Central memory CD8-positive, alpha-beta T cell (primary cell): Measurements from ENCODE around the gene TDO2.
"Not testable (repeated sequence)": the region's sequence is repeated elsewhere in the genome, so short reads cannot be mapped to it uniquely, and the experiment has no call there.

Experiments
- ATAC-seq: fragments of 150-1000 bp; cut with Tn5 transposase; replicated peaks from 2 replicates; pipeline ENCODE4 v1.10.0; 2022; ENCODE audit warnings: mild to moderate bottlenecking, moderate FRiP score, moderate number of reproducible peaks; ENCODE audit not compliant: poor library complexity, severe bottlenecking; ENCODE audit errors: extremely low read depth
- DNase-seq, 2 donors: peaks; one replicate each; pipeline ENCODE4 v3.0.0; 2021; ENCODE audit warnings: low spot score in 2 of 2
- H3K27ac Mint-ChIP-seq: one replicate; pipeline ENCODE4 v1.8.0; 2022; ENCODE audit warnings: low read depth, mild to moderate bottlenecking, moderate library complexity, mixed read lengths
- H3K27me3 Mint-ChIP-seq: one replicate; pipeline ENCODE4 v1.8.0; 2022; ENCODE audit warnings: mixed read lengths
- H3K36me3 Mint-ChIP-seq: one replicate; pipeline ENCODE4 v1.8.0; 2022; ENCODE audit warnings: mild to moderate bottlenecking, moderate library complexity, mixed read lengths; ENCODE audit not compliant: insufficient read depth
- H3K4me1 Mint-ChIP-seq: one replicate; pipeline ENCODE4 v1.8.0; 2022; ENCODE audit warnings: mixed read lengths
- H3K4me3 Mint-ChIP-seq: one replicate; pipeline ENCODE4 v1.8.0; 2022; ENCODE audit warnings: mild to moderate bottlenecking, moderate library complexity, mixed read lengths
- H3K9me3 Mint-ChIP-seq: one replicate; pipeline ENCODE4 v1.8.0; 2022; ENCODE audit warnings: mixed read lengths

Gene TDO2

DNA sequence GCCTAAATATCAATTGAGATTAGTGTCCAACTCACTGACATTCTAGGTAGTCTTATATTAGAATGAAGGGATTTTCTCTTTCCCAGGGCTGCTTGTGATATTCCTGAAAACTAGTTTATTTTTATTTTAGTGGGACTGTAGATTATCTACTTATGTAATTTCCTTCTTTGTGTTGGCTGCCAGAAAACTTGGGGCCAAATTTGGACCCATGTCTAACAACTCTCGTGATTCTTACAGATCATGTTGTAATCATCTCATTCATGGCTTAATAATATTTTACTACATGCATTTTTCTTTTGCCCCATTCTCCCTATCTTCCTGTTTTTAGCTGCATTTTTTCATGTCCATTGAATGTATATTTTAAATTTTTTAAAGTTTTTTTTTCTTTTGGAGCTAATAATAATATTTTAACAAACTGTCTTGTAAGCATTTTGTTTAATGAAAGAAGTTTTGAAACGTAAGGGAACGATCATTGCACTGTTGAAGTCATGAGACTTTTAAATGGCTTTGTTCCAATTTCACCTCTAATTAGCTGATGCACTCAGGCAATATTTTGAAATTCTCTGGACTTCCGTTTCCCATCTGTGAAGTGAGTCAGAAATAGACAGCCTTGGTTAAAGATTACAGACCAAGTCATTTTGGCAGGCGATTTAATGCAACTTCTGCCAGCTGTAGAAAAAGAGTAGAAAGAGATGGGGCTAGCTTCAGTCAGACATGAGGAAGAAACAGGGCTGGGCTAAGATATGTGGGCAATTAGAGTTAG, 14.3 kb upstream of the TDO2 start:
- peaks cover 6% of the 10 kb centered on the region for H3K9me3 Mint-ChIP-seq
- ATAC-seq (no peak), DNase-seq (no peak)
- no peak overlapping the region for H3K4me3 Mint-ChIP-seq
- peaks cover 32% of the 10 kb centered on the region for H3K27me3 Mint-ChIP-seq
- no peaks in the 10 kb centered on the region for H3K4me1 Mint-ChIP-seq
- no peaks in the 10 kb centered on the region for H3K36me3 Mint-ChIP-seq
- no peak overlapping the region for H3K27ac Mint-ChIP-seq

- no peak overlapping the region for H3K27ac Mint-ChIP-seq
- H3K9me3 Mint-ChIP-seq, result peaks cover 6% of the 10 kb centered on the region
- H3K36me3 Mint-ChIP-seq, result no peaks in the 10 kb centered on the region
- no peak for ATAC-seq
- no peak overlapping the region for H3K4me3 Mint-ChIP-seq
- peaks cover 36% of the 10 kb centered on the region for H3K27me3 Mint-ChIP-seq
- no peak for DNase-seq
- no peaks in the 10 kb centered on the region for H3K4me1 Mint-ChIP-seq
Measured at GRCh38 chr4:155889946-155890345, 13.6 kb upstream of the TDO2 start.

DNA sequence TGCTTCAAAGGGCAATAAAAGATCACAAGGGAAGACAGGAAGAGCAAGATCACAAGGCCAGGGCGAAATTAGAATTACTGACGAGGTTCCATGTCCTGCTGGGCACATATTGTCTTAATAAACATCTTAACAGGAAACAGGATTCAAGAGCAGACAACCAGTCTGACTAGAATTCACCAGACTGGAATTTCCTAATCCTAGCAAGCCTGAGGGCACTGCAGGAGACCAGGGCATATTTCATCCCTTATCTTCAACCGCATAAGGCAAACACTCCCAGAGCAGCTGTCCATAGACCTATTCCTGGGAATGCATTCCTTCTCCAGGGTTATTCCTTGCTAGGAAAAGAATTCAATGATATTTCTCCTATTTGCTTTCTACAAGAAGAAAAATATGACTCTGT, 12.4 kb upstream of the TDO2 start:
- H3K27ac Mint-ChIP-seq, result no peak overlapping the region
- no peak for ATAC-seq
- H3K4me3 Mint-ChIP-seq, result no peak overlapping the region
- peaks cover 36% of the 10 kb centered on the region for H3K27me3 Mint-ChIP-seq
- no peaks in the 10 kb centered on the region for H3K36me3 Mint-ChIP-seq
- no peaks in the 10 kb centered on the region for H3K4me1 Mint-ChIP-seq
- DNase-seq, result no peak
- H3K9me3 Mint-ChIP-seq, result peaks cover 6% of the 10 kb centered on the region

DNA sequence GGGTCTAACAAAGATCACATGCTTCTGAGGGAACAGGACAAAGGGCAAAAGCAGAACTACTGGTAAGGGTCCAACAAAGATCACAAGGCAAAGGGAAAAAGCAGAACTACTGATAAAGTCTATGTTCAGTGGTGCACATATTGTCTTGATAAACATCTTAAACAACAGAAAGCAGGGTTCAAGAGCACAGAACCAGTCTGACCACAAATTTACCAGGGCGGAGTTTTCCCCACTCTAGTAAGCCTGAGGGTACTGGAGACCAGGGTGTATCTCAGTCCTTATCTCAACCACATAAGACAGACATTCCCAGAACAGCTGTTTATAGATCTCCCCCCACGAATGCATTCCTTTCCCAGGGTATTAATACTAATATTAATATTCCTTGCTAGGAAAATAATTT, 5.1 kb upstream of the TDO2 start:
- not testable (repeated sequence) for H3K36me3 Mint-ChIP-seq, H3K9me3 Mint-ChIP-seq, H3K27ac Mint-ChIP-seq, H3K4me1 Mint-ChIP-seq, DNase-seq, ATAC-seq, H3K4me3 Mint-ChIP-seq
- peaks cover 12% of the 10 kb centered on the region for H3K27me3 Mint-ChIP-seq

DNA sequence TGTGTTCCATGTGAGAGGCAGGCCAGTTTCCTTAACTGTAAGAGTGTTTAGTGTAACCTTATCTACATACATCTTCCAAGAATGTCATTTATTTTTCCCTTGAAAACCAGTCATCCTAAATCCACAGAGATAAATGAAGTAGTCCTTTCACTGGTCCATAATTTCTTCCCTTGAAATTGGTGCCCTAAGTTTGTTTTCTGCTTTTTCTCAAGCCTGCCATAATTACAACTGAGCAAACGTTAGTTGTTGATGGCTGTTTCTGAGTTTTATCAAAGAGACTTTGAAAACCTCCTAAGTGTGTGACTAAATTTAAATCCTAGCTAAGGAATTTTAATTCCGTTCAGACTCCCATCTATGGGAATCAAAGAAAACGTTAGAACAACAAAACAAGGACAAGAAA, 3.6 kb upstream of the TDO2 start:
- Mint-ChIP-seq H3K27me3 (no peaks in the 10 kb centered on the region), H3K27ac (no peak overlapping the region), H3K9me3 (peaks cover 6% of the 10 kb centered on the region), H3K4me3 (no peak overlapping the region), H3K36me3 (peaks cover 1% of the 10 kb centered on the region), H3K4me1 (no peaks in the 10 kb centered on the region)
- DNase-seq, result no peak
- no peak for ATAC-seq

GRCh38 chr4:155900381-155900780, 3.1 kb upstream of the TDO2 start:
- H3K4me3 Mint-ChIP-seq, result no peak overlapping the region

DNA sequence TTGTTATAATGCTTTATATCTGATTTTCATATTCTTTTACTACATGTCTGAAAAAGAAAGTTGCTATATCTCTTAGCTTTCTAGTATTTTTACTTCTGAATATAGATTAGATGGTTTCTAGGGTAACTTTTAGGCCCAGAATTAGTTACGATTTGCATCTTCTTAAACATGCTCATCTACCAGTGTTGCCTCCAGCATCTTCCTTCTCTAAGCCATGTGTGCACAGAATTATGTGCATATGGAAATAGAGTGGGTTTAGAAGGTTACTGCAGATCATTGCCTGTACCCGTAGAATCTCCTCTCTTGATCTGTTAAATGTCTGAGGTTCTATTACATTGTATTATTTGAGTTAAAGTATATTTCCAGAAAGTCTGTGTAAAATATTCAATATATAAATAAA, 2.5 kb upstream of the TDO2 start:
- no peaks in the 10 kb centered on the region for H3K27me3 Mint-ChIP-seq
- ATAC-seq (no peak), DNase-seq (no peak)
- no peak overlapping the region for H3K4me3 Mint-ChIP-seq
- H3K36me3 Mint-ChIP-seq, result peaks cover 1% of the 10 kb centered on the region
- no peaks in the 10 kb centered on the region for H3K4me1 Mint-ChIP-seq
- no peak overlapping the region for H3K27ac Mint-ChIP-seq
- H3K9me3 Mint-ChIP-seq, result peaks cover 6% of the 10 kb centered on the region

More at GRCh38 chr4:155900381-155900780, 3.1 kb upstream of the TDO2 start:
- ATAC-seq, result no peak
- no peak for DNase-seq
- H3K4me1 Mint-ChIP-seq, result no peaks in the 10 kb centered on the region
- peaks cover 6% of the 10 kb centered on the region for H3K9me3 Mint-ChIP-seq
- peaks cover 1% of the 10 kb centered on the region for H3K36me3 Mint-ChIP-seq
- H3K27ac Mint-ChIP-seq, result no peak overlapping the region
- no peaks in the 10 kb centered on the region for H3K27me3 Mint-ChIP-seq

DNA sequence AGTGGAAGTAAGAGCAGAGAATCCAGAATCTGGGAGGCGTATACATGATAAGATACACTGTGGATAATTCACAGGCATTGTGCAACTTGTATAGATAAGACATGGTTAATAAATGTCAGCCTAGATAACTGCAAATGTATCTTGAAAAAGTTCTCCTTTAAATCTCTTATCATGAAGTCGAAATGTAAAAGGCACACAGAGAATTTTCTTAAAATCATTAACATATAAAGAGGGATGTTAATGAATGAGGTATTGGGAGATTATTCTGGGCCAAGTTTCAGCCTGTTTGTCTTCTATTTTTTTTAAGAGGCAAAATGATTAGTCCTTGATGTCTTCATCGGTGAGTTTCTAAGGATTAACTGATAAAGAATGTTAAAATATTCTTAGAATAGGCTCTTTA, 835 bp downstream of the TDO2 start:
- no peak overlapping the region for H3K27ac Mint-ChIP-seq
- no peak for ATAC-seq

DNA sequence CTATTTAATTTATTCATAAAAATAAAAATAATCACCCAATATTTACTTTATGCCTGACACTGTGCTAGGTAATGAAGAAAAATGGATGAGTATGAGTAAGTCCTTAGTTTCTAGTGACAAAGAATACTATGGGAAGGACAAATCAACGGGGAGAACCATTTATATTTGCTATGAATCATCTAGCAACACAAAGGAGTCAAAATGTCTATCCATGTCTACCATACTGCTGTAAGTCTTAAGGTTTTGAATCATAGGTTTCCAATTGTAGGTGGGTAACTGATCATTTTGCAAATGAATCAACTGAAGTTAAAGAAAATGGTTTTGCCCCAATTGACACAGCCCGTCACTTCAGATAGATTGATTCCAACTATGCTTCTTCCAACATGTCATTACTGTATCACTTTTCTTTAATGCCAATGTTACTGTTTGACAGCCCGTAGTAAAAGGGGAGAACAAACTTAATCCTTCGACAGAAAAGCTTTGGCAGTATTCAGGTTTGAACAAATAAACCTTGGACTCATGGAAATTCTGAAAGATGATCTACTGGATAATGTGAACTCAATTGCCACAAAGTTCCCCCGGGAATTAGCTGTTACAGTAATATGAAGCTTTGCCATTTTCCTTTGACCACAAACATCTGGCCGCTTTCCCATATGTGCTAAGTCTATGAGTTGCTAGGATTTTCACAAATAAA, 3.2 kb downstream of the TDO2 start:
- no peak overlapping the region for H3K27ac Mint-ChIP-seq
- peaks cover 2% of the 10 kb centered on the region for H3K36me3 Mint-ChIP-seq
- no peak for ATAC-seq
- H3K9me3 Mint-ChIP-seq, result no peaks in the 10 kb centered on the region
- no peaks in the 10 kb centered on the region for H3K4me1 Mint-ChIP-seq
- peaks cover 24% of the 10 kb centered on the region for H3K27me3 Mint-ChIP-seq
- no peak overlapping the region for H3K4me3 Mint-ChIP-seq
- DNase-seq, result no peak

More for the DNA sequence above, 835 bp downstream of the TDO2 start:
- no peaks in the 10 kb centered on the region for H3K9me3 Mint-ChIP-seq
- peaks cover 14% of the 10 kb centered on the region for H3K27me3 Mint-ChIP-seq
- no peak overlapping the region for H3K4me3 Mint-ChIP-seq
- DNase-seq, result no peak
- H3K36me3 Mint-ChIP-seq, result no peaks in the 10 kb centered on the region
- no peaks in the 10 kb centered on the region for H3K4me1 Mint-ChIP-seq

DNA sequence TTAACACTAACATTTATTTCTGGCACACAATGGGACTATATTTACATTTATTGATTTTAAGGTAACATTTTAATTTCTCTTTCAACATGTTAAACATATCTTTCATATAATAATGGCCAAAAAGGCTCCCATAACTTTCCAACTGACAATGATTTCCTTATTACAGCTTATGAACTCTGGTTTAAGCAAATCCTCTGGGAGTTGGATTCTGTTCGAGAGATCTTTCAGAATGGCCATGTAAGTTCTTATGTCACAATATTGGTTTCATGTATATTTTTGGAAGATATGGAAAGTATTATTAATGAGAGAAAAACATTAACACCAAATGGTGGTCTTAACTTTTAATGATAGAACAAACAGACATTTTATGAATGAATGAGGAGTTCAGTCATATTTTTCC, 4.1 kb downstream of the TDO2 start:
- Mint-ChIP-seq H3K27ac (no peak overlapping the region), H3K9me3 (no peaks in the 10 kb centered on the region), H3K27me3 (peaks cover 24% of the 10 kb centered on the region), H3K36me3 (peaks cover 2% of the 10 kb centered on the region), H3K4me1 (no peaks in the 10 kb centered on the region), H3K4me3 (no peak overlapping the region)
- DNase-seq (no peak), ATAC-seq (no peak)

DNA sequence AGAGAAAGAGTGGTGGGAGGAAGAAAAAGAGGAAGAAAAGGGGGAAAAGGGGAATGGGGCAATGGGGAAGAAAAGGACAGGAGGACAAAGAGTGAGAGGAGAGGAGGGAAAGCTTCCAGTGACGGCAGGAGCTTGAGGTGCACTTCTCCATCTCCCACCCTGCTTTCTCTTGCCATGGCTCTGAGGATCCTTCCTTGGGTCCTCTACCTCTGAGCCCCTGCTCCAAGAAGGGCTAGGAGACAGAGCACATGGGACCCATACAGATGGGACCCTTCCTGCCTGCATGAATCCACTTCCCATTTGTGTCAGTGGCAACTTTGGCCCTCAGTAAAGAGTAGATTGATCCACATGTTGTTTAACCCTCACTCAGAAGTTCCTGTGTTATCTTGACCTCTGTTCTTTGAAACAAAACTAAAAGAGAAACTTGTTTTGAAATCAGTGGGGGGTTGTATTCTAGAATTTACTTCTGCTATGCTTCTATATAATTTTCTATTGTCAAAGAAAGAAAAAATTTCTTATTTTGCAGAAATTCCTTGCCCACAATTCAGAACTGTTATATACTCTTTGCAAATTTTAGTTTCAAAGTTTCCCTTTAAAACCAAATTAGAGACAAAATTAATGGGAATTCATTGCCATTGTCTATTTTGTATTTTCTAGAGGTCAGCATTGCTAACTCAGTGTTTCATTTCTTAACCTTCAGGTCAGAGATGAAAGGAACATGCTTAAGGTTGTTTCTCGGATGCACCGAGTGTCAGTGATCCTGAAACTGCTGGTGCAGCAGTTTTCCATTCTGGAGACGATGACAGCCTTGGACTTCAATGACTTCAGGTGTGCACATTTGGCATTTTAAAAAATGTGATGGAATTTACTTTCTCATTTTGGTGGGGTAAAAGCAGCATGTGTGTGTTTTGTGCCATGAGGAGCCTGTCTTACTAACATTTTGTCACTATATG, 5.0 kb downstream of the TDO2 start:
- no peaks in the 10 kb centered on the region for H3K9me3 Mint-ChIP-seq
- no peak overlapping the region for H3K27ac Mint-ChIP-seq
- peaks cover 2% of the 10 kb centered on the region for H3K36me3 Mint-ChIP-seq
- peaks cover 24% of the 10 kb centered on the region for H3K27me3 Mint-ChIP-seq
- no peak for ATAC-seq
- no peak overlapping the region for H3K4me3 Mint-ChIP-seq
- no peak for DNase-seq
- no peaks in the 10 kb centered on the region for H3K4me1 Mint-ChIP-seq

DNA sequence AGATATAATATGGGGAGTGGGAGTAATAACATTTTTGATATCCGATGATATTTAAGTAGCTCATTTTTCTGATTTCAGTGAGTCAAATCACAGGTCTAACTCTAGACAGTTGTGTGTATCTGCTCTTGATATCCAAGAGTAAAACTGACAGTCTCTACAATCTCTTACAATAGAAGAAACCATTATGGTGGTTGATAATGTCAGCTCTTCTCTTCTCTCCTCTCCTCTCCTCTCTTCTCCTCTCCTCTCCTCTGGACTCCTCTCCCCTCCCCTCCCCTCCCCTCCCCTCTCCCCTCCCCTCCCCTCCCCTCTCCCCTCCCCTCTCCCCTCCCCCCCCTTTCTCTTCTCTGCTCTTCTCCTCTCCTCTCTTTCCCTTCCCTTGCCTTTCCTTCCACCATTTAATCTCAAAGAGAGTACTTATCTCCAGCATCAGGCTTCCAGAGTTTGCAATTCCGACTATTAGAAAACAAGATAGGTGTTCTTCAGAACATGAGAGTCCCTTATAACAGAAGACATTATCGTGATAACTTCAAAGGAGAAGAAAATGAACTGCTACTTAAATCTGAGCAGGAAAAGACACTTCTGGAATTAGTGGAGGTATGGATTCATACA, 6.2 kb downstream of the TDO2 start:
- no peaks in the 10 kb centered on the region for H3K9me3 Mint-ChIP-seq
- H3K4me1 Mint-ChIP-seq, result no peaks in the 10 kb centered on the region
- H3K4me3 Mint-ChIP-seq, result no peak overlapping the region
- DNase-seq (no peak), ATAC-seq (no peak)
- no peak overlapping the region for H3K27ac Mint-ChIP-seq
- H3K36me3 Mint-ChIP-seq, result peaks cover 2% of the 10 kb centered on the region
- peaks cover 24% of the 10 kb centered on the region for H3K27me3 Mint-ChIP-seq
